GM10847 (cell line): ENCODE data around the gene ZBTB24.

ENCODE experiments used
- POLR2A ChIP-seq: IDR thresholded peaks from 2 replicates; pipeline ENCODE4 v1.6.1; 2011; ENCODE audit not compliant: insufficient read length; ENCODE audit errors: extremely low read depth

Gene ZBTB24

GRCh38 chr6:109480993-109481480 lies 2.0 kb downstream of the ZBTB24 start:
- TF ChIP-seq POLR2A, result no peak

GRCh38 chr6:109478841-109479624 lies 4.0 kb downstream of the ZBTB24 start:
- no peak for TF ChIP-seq POLR2A

GRCh38 chr6:109478222-109478805 lies 4.7 kb downstream of the ZBTB24 start:
- TF ChIP-seq POLR2A, result no peak

DNA sequence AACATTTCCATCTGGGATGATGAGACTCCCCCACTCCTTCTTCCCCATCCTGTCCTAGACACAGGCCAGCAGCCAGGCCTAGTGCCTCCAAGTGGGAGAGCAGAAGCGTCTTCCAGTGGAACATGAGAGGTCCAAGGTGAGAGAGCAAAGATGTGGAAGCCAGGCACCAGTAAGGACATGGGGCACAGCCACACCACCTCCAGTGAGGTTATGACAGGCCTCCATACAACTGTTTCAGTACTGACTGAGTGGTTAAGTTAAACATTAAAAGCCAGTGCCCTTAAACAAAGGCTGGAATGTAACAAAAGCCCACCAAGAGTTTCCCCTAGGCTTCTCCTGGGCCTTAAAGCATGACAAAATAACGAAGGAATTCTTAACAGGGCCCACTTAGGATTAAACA lies 5.3 kb downstream of the ZBTB24 start:
- TF ChIP-seq POLR2A, result no peak

GRCh38 chr6:109477184-109477583 lies 5.8 kb downstream of the ZBTB24 start:
- no peak for TF ChIP-seq POLR2A

- no peak for TF ChIP-seq POLR2A
Measured at GRCh38 chr6:109475625-109476024, 7.4 kb downstream of the ZBTB24 start.

- no peak for TF ChIP-seq POLR2A
Measured at GRCh38 chr6:109474995-109475394, 8.0 kb downstream of the ZBTB24 start.

- TF ChIP-seq POLR2A, result no peak
Measured at GRCh38 chr6:109473120-109473519, 9.9 kb downstream of the ZBTB24 start.

DNA sequence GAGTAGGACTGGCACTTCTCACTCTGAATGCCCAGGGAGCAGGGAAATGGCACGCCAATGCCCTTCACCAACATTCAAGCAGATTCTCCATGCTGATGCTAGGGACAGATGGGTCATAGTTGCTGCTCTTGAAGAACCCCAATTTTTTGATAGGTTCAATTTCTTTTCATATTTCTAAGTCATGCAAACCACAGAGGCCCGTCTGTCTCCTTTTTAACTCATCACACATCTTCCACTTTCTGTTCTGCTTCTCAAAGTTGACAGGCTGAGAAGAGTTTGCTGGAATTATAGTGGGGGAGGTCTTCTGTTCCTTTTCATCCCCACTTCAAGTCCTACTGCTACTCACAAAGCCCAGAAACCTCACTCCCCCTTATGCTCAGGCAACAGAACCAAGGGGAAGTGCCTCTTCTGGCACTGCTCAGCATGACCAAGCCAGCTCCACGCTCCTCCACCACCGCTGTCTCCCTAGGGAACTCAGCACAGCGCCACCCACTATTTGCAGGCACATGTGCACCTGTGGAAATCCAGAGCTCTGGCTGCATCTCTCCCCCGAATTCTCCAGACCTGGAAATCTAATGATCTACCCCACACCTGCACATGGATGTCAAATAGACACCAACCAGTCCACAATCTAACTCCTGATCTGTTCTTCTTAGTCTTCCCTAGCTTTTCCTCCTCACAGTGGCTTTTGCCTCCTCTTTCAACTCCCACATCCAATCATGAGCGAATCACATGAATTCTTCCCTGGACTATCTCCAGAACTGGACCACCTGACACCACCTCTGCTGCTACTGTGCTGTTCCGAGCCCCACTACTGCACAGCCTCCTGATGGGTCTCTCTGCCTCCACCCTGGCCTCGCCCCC lies 10.7 kb downstream of the ZBTB24 start:
- TF ChIP-seq POLR2A, result no peak

DNA sequence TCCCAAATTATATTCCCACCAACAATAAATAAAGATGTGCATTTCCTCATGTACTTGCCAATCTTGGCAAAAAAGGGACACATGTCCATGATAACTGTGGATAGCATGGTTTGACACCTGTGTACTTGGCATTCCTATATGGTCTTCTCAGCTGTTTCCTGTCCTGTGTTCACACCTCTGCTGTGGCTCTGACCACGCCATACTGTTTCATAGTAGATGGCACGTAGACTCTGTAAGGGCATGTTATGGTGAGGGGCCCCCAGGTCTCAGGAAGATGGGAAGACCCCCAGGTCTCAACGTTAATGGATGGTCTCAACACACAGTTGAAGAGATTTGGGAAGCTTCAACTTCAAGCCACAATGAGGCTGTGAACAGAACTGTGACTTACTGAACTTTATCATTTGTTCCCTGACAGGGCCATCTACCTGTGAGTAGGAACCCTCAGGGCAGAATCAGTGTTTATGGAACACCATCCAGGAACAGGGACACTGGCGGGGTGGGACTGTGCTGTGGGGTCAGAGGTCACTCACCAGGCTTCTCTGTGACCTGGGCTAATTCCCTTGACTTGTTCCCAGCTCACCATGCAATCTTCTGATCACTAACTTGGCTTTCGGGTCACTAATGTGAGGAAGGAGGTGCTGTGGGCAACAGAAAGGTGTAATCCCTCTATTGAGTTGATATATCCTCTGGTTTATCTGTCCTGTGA lies 11.8 kb downstream of the ZBTB24 start:
- no peak for TF ChIP-seq POLR2A

DNA sequence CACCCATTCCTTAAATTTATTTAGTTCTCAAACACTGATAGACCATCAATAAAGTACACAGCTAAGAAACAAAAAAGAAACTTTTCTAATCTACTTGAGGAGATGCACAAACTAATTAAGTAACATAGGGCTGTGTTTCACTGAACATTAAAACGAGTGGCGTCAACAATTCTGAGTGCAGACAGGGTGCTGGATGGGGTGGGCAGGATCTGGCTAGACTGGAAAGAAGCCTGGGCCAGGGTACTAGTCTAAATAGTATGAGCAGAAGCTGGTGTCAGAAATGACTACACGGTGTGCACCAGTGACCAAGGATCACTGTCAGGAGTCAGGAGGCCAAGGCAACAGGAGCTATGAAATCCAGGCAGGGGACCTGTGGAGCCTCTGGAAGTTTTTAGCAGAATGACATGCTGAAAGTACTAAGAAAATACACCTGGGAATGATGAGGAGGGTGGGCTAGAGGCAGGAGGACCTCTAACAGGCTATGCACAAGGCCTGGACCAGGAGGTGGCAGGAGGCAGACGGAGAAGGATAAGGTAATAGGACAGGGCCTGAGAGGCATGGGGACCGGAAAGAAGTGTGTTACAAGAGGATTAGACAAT lies 13.3 kb downstream of the ZBTB24 start:
- no peak for TF ChIP-seq POLR2A

- TF ChIP-seq POLR2A, result no peak
Measured at GRCh38 chr6:109467696-109468095, 15.3 kb downstream of the ZBTB24 start.

DNA sequence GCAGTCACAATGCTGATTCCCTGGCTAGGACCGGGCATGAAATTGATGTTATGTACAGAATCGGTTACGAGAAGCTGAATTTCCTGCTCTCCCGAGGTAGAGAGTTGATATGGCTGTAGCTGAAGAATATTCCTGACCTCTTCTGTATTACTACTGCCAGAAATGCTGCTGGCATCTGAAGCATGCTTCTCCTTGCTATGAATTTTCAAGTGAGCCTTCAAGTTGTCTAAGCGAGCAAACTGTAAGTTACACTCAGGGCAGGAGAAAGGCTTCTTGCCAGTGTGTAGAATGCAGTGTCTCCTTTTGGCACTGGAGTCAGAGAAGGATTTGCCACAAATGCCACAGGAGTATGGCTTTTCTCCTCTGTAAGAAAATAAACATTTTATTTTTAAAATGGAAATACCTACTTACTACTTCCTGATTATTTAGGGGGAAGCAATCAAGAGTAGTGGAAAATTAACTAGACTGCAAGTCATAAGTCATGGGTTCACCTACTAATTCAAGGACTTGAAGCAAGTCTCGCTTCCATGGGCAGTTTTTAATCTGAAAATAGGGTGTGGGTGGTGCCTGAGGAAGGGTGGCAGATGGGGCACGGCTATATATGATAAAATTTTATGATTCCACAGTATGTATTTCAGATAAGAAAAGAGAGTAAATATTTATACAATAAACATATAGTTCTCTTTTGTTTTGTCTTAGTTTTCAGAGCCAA lies 16.7 kb downstream of the ZBTB24 start:
- no peak for TF ChIP-seq POLR2A

GRCh38 chr6:109465772-109466171 lies 17.2 kb downstream of the ZBTB24 start:
- TF ChIP-seq POLR2A, result no peak
